ENCODE measurements around the gene ALG10.

DNA sequence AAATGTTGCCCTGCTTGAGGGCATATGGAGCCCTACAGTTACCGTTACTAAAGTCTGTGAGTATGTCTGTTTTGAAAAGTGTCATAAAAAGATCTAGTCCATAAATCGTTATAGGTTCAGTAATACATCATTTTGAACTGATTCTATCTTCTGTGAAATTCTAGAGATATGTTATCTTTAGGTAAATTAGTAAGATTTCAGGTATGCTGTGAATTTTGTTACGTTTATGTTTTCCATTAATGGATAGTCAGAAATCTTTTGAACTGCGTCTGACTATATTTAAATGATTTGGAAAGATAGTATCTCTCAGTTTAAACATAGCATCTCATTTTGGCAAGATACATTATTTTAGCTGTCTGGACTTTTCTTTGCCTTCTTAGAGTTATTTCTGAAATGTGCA, 8.3 kb downstream of the ALG10 start:
- no peak for TF ChIP-seq EZH2 (IDR thresholded peaks at IDR 0.05; ENCODE audit: low read length, missing control alignments)
- TF ChIP-seq, protein P1, sequence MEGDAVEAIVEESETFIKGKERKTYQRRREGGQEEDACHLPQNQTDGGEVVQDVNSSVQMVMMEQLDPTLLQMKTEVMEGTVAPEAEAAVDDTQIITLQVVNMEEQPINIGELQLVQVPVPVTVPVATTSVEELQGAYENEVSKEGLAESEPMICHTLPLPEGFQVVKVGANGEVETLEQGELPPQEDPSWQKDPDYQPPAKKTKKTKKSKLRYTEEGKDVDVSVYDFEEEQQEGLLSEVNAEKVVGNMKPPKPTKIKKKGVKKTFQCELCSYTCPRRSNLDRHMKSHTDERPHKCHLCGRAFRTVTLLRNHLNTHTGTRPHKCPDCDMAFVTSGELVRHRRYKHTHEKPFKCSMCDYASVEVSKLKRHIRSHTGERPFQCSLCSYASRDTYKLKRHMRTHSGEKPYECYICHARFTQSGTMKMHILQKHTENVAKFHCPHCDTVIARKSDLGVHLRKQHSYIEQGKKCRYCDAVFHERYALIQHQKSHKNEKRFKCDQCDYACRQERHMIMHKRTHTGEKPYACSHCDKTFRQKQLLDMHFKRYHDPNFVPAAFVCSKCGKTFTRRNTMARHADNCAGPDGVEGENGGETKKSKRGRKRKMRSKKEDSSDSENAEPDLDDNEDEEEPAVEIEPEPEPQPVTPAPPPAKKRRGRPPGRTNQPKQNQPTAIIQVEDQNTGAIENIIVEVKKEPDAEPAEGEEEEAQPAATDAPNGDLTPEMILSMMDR (conservative IDR thresholded peaks at IDR 0.05 in 1 of 2, IDR thresholded peaks at IDR 0.05 in 1 of 2; ENCODE audit: low read depth in 1 of 2, low read length in 2 of 2), result no peak

Data from fibroblast of lung (primary cell).